Effector memory CD4-positive, alpha-beta T cell (primary cell): ENCODE results near the gene NOD1.
A peak's percentile ranks its signal among the peaks of the same experiment; 100 is the strongest.

ENCODE experiments used
- DNase-seq, 3 donors: peaks; one replicate each; pipeline ENCODE4 v3.0.0-alpha.2; 2020
- H3K27ac ChIP-seq: 2 replicates; pipeline ENCODE4 v1.7.0; 2013; ENCODE audit warnings: mild to moderate bottlenecking, low read length, moderate library complexity; ENCODE audit not compliant: insufficient read depth, poor library complexity, severe bottlenecking
- H3K27me3 ChIP-seq: replicated peaks from 2 replicates; pipeline ENCODE4 v1.7.0; 2013; ENCODE audit warnings: mild to moderate bottlenecking, low read length; ENCODE audit not compliant: insufficient read depth, control insufficient read depth, poor library complexity, severe bottlenecking
- H3K36me3 ChIP-seq: 2 replicates; pipeline ENCODE4 v1.7.0; 2013; ENCODE audit warnings: mild to moderate bottlenecking, low read length, moderate library complexity; ENCODE audit not compliant: control insufficient read depth, insufficient read depth
- H3K4me1 ChIP-seq: 2 replicates; pipeline ENCODE4 v1.7.0; 2013; ENCODE audit warnings: low read length, mild to moderate bottlenecking; ENCODE audit not compliant: control insufficient read depth, insufficient read depth, poor library complexity, severe bottlenecking
- H3K4me3 ChIP-seq: 2 replicates; pipeline ENCODE4 v1.7.0; 2013; ENCODE audit warnings: low read length, low read depth, mild to moderate bottlenecking; ENCODE audit not compliant: insufficient read depth, poor library complexity, severe bottlenecking
- H3K9me3 ChIP-seq: 2 replicates; pipeline ENCODE4 v1.7.0; 2013; ENCODE audit warnings: mild to moderate bottlenecking, low read length, moderate library complexity; ENCODE audit not compliant: control insufficient read depth

NOD1 gene

DNA sequence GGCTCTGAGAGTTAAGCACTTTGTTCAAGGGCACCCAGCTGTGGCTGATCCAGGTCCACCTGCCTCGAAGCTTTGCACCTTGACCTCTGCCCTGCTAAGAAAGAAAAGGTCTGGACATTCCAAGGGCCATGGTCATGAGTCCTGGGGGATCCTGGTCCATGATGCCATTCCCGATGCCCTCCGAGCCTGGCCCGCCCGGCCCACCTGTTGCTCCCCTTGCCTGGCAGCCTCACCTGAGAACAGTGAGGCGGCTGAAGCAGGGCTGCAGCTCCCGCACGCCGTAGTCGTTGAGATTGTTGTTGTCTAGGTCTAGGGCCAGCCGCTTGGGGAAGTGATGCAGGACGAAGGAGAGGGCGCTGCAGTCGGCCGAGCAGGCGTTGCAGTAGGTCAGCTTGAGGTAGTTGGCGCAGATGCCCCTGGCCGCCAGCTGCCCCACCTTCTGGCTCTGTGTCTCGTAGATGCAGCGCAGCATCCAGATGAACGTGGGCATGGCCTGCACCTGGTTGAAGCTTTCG is 27.5 kb downstream of the NOD1 start:
- H3K4me1 ChIP-seq: no peaks in the 10 kb centered on the region
- no peak overlapping the region for H3K27ac ChIP-seq
- DNase-seq: no peak
- peaks cover 64% of the 10 kb centered on the region for H3K36me3 ChIP-seq
- H3K27me3 ChIP-seq: no peaks in the 10 kb centered on the region
- no peaks in the 10 kb centered on the region for H3K9me3 ChIP-seq
- no peak overlapping the region for H3K4me3 ChIP-seq

- H3K36me3 ChIP-seq: peaks cover 60% of the 10 kb centered on the region
These were observed 28.2 kb downstream of the NOD1 start for GRCh38 chr7:30450240-30450982.

DNA sequence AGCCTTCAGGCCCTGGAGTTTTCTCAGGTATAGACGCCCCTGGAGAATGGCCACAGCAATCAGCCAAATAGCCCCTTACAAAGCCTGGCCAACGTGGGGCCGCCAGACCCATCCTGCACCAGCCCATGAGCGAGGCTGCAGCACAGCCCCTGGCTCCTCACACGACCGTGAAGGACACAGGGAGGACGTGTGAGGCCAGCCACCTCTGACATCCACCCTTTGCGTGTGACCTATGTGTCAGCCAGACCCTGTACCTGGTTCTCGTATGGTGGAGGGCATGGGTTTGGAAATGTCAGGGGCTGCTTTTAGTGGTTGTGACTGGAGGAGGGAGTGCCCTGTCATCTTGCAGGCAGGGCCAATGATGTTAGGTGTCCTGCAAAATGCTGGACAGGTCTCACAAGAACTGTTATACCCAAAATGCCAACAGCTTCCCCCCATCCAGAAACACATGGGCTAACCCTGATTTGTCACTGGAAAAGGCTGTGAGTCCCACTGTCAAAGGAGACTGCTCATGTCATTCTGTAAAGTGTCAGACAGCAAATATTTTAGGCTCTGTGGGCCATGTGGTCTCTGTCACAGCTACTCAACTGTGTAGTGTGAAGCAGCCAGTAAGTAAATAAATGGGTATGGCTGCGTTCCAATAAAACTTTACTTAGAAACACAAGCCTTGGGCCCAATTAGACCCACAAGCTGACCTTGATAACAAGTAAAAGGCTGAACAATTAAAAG is 30.0 kb downstream of the NOD1 start:
- H3K27me3 ChIP-seq: no peaks in the 10 kb centered on the region
- DNase-seq: no peak
- no peaks in the 10 kb centered on the region for H3K9me3 ChIP-seq
- no peak overlapping the region for H3K4me3 ChIP-seq
- no peak overlapping the region for H3K27ac ChIP-seq
- H3K4me1 ChIP-seq: no peaks in the 10 kb centered on the region
- H3K36me3 ChIP-seq: peaks cover 51% of the 10 kb centered on the region

More at GRCh38 chr7:30450240-30450982, 28.2 kb downstream of the NOD1 start:
- DNase-seq: no peak
- Histone ChIP-seq H3K4me1 (no peaks in the 10 kb centered on the region), H3K9me3 (no peaks in the 10 kb centered on the region), H3K27ac (no peak overlapping the region), H3K4me3 (no peak overlapping the region), H3K27me3 (no peaks in the 10 kb centered on the region)

DNA sequence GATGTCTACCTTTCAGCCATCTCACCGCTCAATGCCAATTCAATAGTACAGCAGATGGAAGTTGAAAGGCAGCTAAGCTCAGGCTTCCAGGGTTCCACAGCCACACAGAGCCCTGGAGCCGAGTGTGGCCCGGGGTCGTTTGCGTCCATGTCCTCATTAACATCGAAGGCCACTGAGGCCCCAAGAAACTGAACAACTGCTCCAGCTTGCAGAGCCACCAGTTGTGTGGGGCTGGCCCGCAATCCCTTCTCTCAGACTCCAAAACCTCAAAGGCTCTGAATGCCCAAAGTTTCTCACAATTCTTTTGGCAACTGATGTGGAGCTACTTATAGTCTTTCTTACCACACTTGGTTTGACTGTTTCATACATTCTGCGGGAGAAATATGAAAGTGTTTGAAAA is 31.1 kb downstream of the NOD1 start:
- H3K4me3 ChIP-seq: no peak overlapping the region
- H3K9me3 ChIP-seq: no peaks in the 10 kb centered on the region
- no peak for DNase-seq
- H3K36me3 ChIP-seq: peaks cover 46% of the 10 kb centered on the region
- H3K27ac ChIP-seq: no peak overlapping the region
- no peaks in the 10 kb centered on the region for H3K4me1 ChIP-seq
- no peaks in the 10 kb centered on the region for H3K27me3 ChIP-seq

- H3K4me1 ChIP-seq: no peaks in the 10 kb centered on the region
- no peaks in the 10 kb centered on the region for H3K27me3 ChIP-seq
- DNase-seq: no peak
- H3K36me3 ChIP-seq: peaks cover 35% of the 10 kb centered on the region
- H3K4me3 ChIP-seq: no peak overlapping the region
- no peaks in the 10 kb centered on the region for H3K9me3 ChIP-seq
- no peak overlapping the region for H3K27ac ChIP-seq
These were observed 32.3 kb downstream of the NOD1 start for GRCh38 chr7:30446266-30446665.

- Histone ChIP-seq H3K27ac (no peak overlapping the region), H3K9me3 (no peaks in the 10 kb centered on the region), H3K4me1 (no peaks in the 10 kb centered on the region), H3K4me3 (no peak overlapping the region), H3K36me3 (peaks cover 30% of the 10 kb centered on the region), H3K27me3 (no peaks in the 10 kb centered on the region)
- peak; percentile 30 to 58 (median 42) for DNase-seq
These were observed 32.8 kb downstream of the NOD1 start for GRCh38 chr7:30445770-30446169.

- DNase-seq: no peak
- no peaks in the 10 kb centered on the region for H3K27me3 ChIP-seq
- H3K4me3 ChIP-seq: no peak overlapping the region
- H3K9me3 ChIP-seq: no peaks in the 10 kb centered on the region
- H3K36me3 ChIP-seq: peaks cover 28% of the 10 kb centered on the region
- H3K4me1 ChIP-seq: no peaks in the 10 kb centered on the region
- no peak overlapping the region for H3K27ac ChIP-seq
These were observed 40.6 kb downstream of the NOD1 start for GRCh38 chr7:30437823-30438574.

DNA sequence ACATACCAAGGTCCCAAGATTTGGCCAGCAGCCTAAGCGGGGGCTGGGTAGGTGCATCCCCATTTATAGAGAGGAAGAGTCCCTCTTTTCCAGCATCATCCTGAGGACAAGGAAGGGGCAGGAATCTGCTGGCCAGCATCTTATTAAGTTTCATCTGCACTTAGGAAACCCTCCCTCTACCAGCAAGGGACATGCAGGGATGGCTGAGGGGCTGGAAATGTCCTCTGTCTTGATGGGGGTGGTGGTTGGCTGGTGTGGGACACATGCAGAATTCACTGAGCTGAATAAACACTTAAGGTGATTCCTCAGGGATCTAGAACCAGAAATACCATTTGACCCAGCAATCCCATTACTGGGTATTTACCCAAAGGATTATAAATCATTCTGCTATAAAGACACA is 42.1 kb downstream of the NOD1 start:
- Histone ChIP-seq H3K36me3 (peaks cover 28% of the 10 kb centered on the region), H3K27ac (no peak overlapping the region), H3K27me3 (no peaks in the 10 kb centered on the region), H3K4me1 (no peaks in the 10 kb centered on the region), H3K9me3 (no peaks in the 10 kb centered on the region), H3K4me3 (no peak overlapping the region)
- DNase-seq: no peak

DNA sequence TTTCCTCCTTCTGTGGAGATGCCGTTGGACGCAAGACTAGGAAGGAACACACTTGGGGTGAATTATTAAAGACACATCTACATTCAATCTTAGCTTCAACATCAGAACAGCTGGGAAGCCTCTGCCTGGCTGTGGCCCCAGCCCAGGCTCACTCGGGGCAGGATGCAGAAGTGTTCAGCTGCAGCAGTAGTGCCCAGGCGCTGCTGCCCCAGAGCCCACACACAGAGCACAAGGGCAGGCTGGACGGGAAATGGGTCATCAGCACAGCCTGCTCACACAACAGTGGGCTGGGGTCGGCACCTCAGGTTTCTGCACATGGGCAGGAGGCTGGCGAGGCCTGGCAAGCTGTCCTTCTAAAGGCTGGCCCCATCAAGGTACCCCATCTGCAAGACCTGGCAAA is 42.5 kb downstream of the NOD1 start:
- Histone ChIP-seq H3K9me3 (no peaks in the 10 kb centered on the region), H3K4me3 (no peak overlapping the region), H3K27ac (no peak overlapping the region), H3K27me3 (no peaks in the 10 kb centered on the region), H3K4me1 (no peaks in the 10 kb centered on the region), H3K36me3 (peaks cover 28% of the 10 kb centered on the region)
- no peak for DNase-seq
